H9 (cell line): Measurements from ENCODE around the gene ZNF821. TPM values are rescaled to one million over a fixed set of nuclear protein-coding genes. Genes with fewer than 3 reads are reported as not detected.

Experiments used
- DNase-seq: peaks from one replicate; pipeline ENCODE4 v3.0.0-alpha.2; 2017
- H2AFZ ChIP-seq: one replicate; pipeline ENCODE4 v1.6.1; 2013; ENCODE audit warnings: mild to moderate bottlenecking, low read length, control low read depth, moderate library complexity
- H2AK5ac ChIP-seq: 2 replicates; pipeline ENCODE4 v1.6.1; 2013; ENCODE audit warnings: low read length, control low read depth, mixed read lengths; ENCODE audit not compliant: insufficient read length
- H2BK120ac ChIP-seq: one replicate; pipeline ENCODE4 v1.6.1; 2013; ENCODE audit warnings: low read depth, mild to moderate bottlenecking, low read length, control low read depth, inconsistent platforms; ENCODE audit not compliant: poor library complexity, severe bottlenecking
- H2BK12ac ChIP-seq: 2 replicates; pipeline ENCODE4 v1.6.1; 2013; ENCODE audit warnings: low read length, control low read depth, mixed read lengths, low read depth; ENCODE audit not compliant: insufficient read length
- H2BK15ac ChIP-seq: 2 replicates; pipeline ENCODE4 v1.6.1; 2013; ENCODE audit warnings: low read depth, low read length, control low read depth
- H2BK20ac ChIP-seq: one replicate; pipeline ENCODE4 v1.6.1; 2013; ENCODE audit warnings: low read depth, mild to moderate bottlenecking, low read length, control low read depth, inconsistent platforms; ENCODE audit not compliant: poor library complexity, severe bottlenecking
- H2BK5ac ChIP-seq: 2 replicates; pipeline ENCODE4 v1.6.1; 2013; ENCODE audit warnings: low read length, control low read depth, mixed read lengths; ENCODE audit not compliant: insufficient read length
- H3K14ac ChIP-seq: 2 replicates; pipeline ENCODE4 v1.6.1; 2013; ENCODE audit warnings: low read length, control low read depth; ENCODE audit not compliant: insufficient read depth
- H3K18ac ChIP-seq: 2 replicates; pipeline ENCODE4 v1.6.1; 2013; ENCODE audit warnings: low read depth, mild to moderate bottlenecking, mixed read lengths, low read length, control low read depth; ENCODE audit not compliant: insufficient read length
- H3K23ac ChIP-seq: 2 replicates; pipeline ENCODE4 v1.6.1; 2013; ENCODE audit warnings: low read length, control low read depth, mixed read lengths, low read depth; ENCODE audit not compliant: insufficient read length
- H3K23me2 ChIP-seq: 2 replicates; pipeline ENCODE4 v1.6.1; 2013; ENCODE audit warnings: low read depth, mild to moderate bottlenecking, mixed read lengths, low read length, control low read depth; ENCODE audit not compliant: insufficient read length, poor library complexity, severe bottlenecking
- H3K27ac ChIP-seq: 2 replicates; pipeline ENCODE4 v1.5.1; 2013; ENCODE audit warnings: low read length, control low read depth, mixed read lengths, low read depth; ENCODE audit not compliant: insufficient read length
- H3K27me3 ChIP-seq: 2 replicates; pipeline ENCODE4 v1.6.1; 2013; ENCODE audit warnings: low read length, control low read depth, inconsistent platforms; ENCODE audit not compliant: insufficient read depth
- H3K4ac ChIP-seq: 2 replicates; pipeline ENCODE4 v1.6.1; 2013; ENCODE audit warnings: low read depth, mild to moderate bottlenecking, control low read depth, inconsistent platforms, low read length, moderate library complexity
- H3K4me1 ChIP-seq: 2 replicates; pipeline ENCODE4 v1.6.1; 2013; ENCODE audit warnings: low read length, control low read depth, inconsistent platforms; ENCODE audit not compliant: insufficient read depth
- H3K4me2 ChIP-seq: 2 replicates; pipeline ENCODE4 v1.6.1; 2013; ENCODE audit warnings: low read length, control low read depth, mixed read lengths; ENCODE audit not compliant: insufficient read length, insufficient read depth
- H3K56ac ChIP-seq: 2 replicates; pipeline ENCODE4 v1.6.1; 2013; ENCODE audit warnings: low read depth, mild to moderate bottlenecking, mixed read lengths, low read length, control low read depth; ENCODE audit not compliant: insufficient read length
- H3K79me1 ChIP-seq: 2 replicates; pipeline ENCODE4 v1.6.1; 2013; ENCODE audit warnings: low read depth, mild to moderate bottlenecking, moderate library complexity, low read length, control low read depth, inconsistent platforms; ENCODE audit not compliant: insufficient read depth, poor library complexity, severe bottlenecking
- H3K79me2 ChIP-seq: 2 replicates; pipeline ENCODE4 v1.6.1; 2013; ENCODE audit warnings: low read length, control low read depth, inconsistent platforms; ENCODE audit not compliant: insufficient read depth
- H3K9ac ChIP-seq: 2 replicates; pipeline ENCODE4 v1.6.1; 2013; ENCODE audit warnings: low read length, control low read depth, mixed read lengths; ENCODE audit not compliant: insufficient read length; ENCODE audit errors: extremely low read depth
- H3K9me3 ChIP-seq: one replicate; pipeline ENCODE4 v1.6.1; 2013; ENCODE audit warnings: low read depth, low read length, inconsistent platforms; ENCODE audit not compliant: control insufficient read depth
- H3T11ph ChIP-seq: one replicate; pipeline ENCODE4 v1.6.1; 2013; ENCODE audit warnings: mild to moderate bottlenecking, low read length, control low read depth, inconsistent platforms
- H4K20me1 ChIP-seq: one replicate; pipeline ENCODE4 v1.6.1; 2013; ENCODE audit not compliant: control insufficient read depth, insufficient read length, insufficient read depth
- H4K5ac ChIP-seq: 2 replicates; pipeline ENCODE4 v1.6.1; 2013; ENCODE audit warnings: low read depth, mild to moderate bottlenecking, mixed read lengths, low read length, control low read depth; ENCODE audit not compliant: insufficient read length
- H4K8ac ChIP-seq: replicated peaks from 2 replicates; pipeline ENCODE4 v1.6.1; 2013; ENCODE audit warnings: low read length, control low read depth, mixed read lengths, low read depth; ENCODE audit not compliant: insufficient read length
- H4K91ac ChIP-seq: 2 replicates; pipeline ENCODE4 v1.6.1; 2013; ENCODE audit warnings: low read depth, mild to moderate bottlenecking, moderate library complexity, mixed read lengths, low read length, control low read depth; ENCODE audit not compliant: insufficient read length
- H3K27ac Mint-ChIP-seq, 3 experiments: 2 replicates in 2 of 3; 3 replicates in 1 of 3; pipeline ENCODE4 v1.8.0; 2020 to 2021; ENCODE audit warnings: mixed read lengths in 3 of 3, mild to moderate bottlenecking in 1 of 3, moderate library complexity in 1 of 3
- H3K27me3 Mint-ChIP-seq: 2 replicates; pipeline ENCODE4 v1.8.0; 2021; ENCODE audit warnings: low read depth, mild to moderate bottlenecking, moderate library complexity, mixed read lengths
- H3K36me3 Mint-ChIP-seq, 3 experiments: 2 replicates in 2 of 3; 3 replicates in 1 of 3; pipeline ENCODE4 v1.8.0; 2020 to 2021; ENCODE audit warnings: low read depth in 3 of 3, mixed read lengths in 3 of 3; ENCODE audit not compliant: insufficient read depth in 1 of 3
- H3K4me1 Mint-ChIP-seq, 2 experiments: 2 replicates each; pipeline ENCODE4 v1.8.0; 2020; ENCODE audit warnings: mixed read lengths in 2 of 2
- H3K4me3 Mint-ChIP-seq, 2 experiments: 2 replicates in 1 of 2; 3 replicates in 1 of 2; pipeline ENCODE4 v1.8.0; 2020 to 2021; ENCODE audit warnings: mild to moderate bottlenecking in 2 of 2, mixed read lengths in 2 of 2, moderate library complexity in 1 of 2
- H3K9me3 Mint-ChIP-seq, 2 experiments: 2 replicates in 1 of 2; 3 replicates in 1 of 2; pipeline ENCODE4 v1.8.0; 2020; ENCODE audit warnings: mild to moderate bottlenecking in 2 of 2, mixed read lengths in 2 of 2, moderate library complexity in 1 of 2
- WGBS: extraction: QIAGEN DNeasy Blood & Tissue Kit; methylation state at CpG from one replicate; pipeline ENCODE4 v1.1.7; 2013; ENCODE audit warnings: missing lambda C conversion rate, low lambda C conversion rate, mixed read lengths; ENCODE audit not compliant: insufficient read length; ENCODE audit errors: extremely low coverage; 5-methylcytosine and 5-hydroxymethylcytosine counted together
- total RNA-seq: library from RNA; stranded (reverse); gene quantifications from 2 replicates; pipeline ENCODE4 v1.2.1, GENCODE V29; 2021
- TF ChIP-seq, protein P1 (sequence below): fragments of 200-600 bp; sonication (generic); conservative IDR thresholded peaks from 3 replicates; pipeline ENCODE4 v1.8.0; 2021; ENCODE audit warnings: antibody characterized with exemption, mild to moderate bottlenecking

ZNF821 gene
- total RNA-seq, 1 experiment from 2014 or later: 12.5 TPM

DNA sequence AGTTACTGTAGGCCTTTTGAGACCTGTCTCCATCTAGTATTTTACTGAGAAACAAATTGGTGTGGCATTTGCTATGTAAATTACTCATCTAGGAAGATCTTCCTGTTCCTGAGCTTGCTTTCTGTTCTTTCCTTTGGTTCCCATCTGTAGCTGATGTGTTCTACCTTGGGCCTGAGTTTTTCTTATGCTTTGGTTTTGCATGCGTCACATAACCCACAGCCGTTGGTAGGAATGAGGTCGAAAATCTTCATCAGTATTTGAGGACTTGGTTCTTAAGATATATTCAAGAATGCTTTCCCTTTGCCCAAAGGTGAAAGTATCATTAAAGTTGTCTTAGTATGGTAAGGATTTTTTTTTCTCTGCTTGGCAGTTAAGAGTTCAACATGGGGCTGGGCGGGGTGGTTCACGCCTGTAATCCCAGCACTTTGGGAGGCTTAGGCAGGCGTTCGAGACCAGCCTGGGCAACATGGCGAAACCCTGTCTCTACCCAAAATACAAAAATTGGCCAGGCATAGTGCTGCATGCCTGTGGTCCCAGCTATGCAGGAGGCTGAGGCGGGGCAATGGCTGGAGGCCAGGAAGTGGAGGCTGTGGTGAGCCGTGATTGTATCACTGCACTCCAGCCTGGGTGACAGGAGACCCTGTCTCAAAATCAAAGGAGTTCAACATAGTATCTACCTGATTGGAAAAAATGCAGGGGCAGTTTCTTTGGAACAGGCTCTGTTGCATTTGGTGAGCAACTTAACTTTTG is 40.1 kb upstream of the ZNF821 start:
- H3K36me3 Mint-ChIP-seq: peaks cover 70 to 96% (median 96%) of the 10 kb centered on the region in 3 experiments

More for the DNA sequence above, 40.1 kb upstream of the ZNF821 start:
- no peaks in the 10 kb centered on the region for H3K27me3 ChIP-seq
- no peak overlapping the region for H3K9ac ChIP-seq
- no peak overlapping the region for H3K4ac ChIP-seq
- WGBS: no CpG with 5 or more reads among the region's 10 CpGs
- no peaks in the 10 kb centered on the region for H3K4me1 Mint-ChIP-seq
- H3T11ph ChIP-seq: no peak overlapping the region
- H3K14ac ChIP-seq: no peak overlapping the region
- H2BK12ac ChIP-seq: no peak overlapping the region
- H3K4me1 ChIP-seq: no peaks in the 10 kb centered on the region
- TF ChIP-seq, protein P1, sequence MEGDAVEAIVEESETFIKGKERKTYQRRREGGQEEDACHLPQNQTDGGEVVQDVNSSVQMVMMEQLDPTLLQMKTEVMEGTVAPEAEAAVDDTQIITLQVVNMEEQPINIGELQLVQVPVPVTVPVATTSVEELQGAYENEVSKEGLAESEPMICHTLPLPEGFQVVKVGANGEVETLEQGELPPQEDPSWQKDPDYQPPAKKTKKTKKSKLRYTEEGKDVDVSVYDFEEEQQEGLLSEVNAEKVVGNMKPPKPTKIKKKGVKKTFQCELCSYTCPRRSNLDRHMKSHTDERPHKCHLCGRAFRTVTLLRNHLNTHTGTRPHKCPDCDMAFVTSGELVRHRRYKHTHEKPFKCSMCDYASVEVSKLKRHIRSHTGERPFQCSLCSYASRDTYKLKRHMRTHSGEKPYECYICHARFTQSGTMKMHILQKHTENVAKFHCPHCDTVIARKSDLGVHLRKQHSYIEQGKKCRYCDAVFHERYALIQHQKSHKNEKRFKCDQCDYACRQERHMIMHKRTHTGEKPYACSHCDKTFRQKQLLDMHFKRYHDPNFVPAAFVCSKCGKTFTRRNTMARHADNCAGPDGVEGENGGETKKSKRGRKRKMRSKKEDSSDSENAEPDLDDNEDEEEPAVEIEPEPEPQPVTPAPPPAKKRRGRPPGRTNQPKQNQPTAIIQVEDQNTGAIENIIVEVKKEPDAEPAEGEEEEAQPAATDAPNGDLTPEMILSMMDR: no peak
- no peak overlapping the region for H3K4me2 ChIP-seq
- H3K56ac ChIP-seq: no peak overlapping the region
- H2BK120ac ChIP-seq: no peak overlapping the region
- H4K8ac ChIP-seq: no peak overlapping the region
- H3K23me2 ChIP-seq: no peaks in the 10 kb centered on the region
- no peaks in the 10 kb centered on the region for H3K27me3 Mint-ChIP-seq
- no peak overlapping the region for H4K5ac ChIP-seq
- no peak overlapping the region for H2BK15ac ChIP-seq
- no peak for DNase-seq
- no peak overlapping the region for H3K4me3 Mint-ChIP-seq
- H3K79me2 ChIP-seq: peaks cover 2% of the 10 kb centered on the region
- no peak overlapping the region for H2AFZ ChIP-seq
- no peak overlapping the region for H3K27ac ChIP-seq
- no peak overlapping the region for H3K27ac Mint-ChIP-seq
- no peak overlapping the region for H2AK5ac ChIP-seq
- no peak overlapping the region for H3K18ac ChIP-seq
- H4K20me1 ChIP-seq: peaks cover 2% of the 10 kb centered on the region
- no peaks in the 10 kb centered on the region for H3K9me3 Mint-ChIP-seq
- H4K91ac ChIP-seq: no peak overlapping the region
- H3K23ac ChIP-seq: no peak overlapping the region
- H2BK5ac ChIP-seq: no peak overlapping the region
- peaks cover 4% of the 10 kb centered on the region for H3K79me1 ChIP-seq
- H3K9me3 ChIP-seq: no peaks in the 10 kb centered on the region
- H2BK20ac ChIP-seq: no peak overlapping the region
